HG03521 (cell line): ENCODE measurements around the gene TLX2.
A peak's percentile ranks its signal among the peaks of the same experiment; 100 is the strongest.
"Not testable (repeated sequence)": the region's sequence is repeated elsewhere in the genome, so short reads cannot be mapped to it uniquely, and the experiment has no call there.

Experiments
- ATAC-seq: cut with Tn5 transposase; IDR thresholded peaks from one replicate; pipeline ENCODE4 v1.9.1; 2021; ENCODE audit warnings: mild to moderate bottlenecking, moderate library complexity; ENCODE audit not compliant: unreplicated experiment

TLX2 gene

DNA sequence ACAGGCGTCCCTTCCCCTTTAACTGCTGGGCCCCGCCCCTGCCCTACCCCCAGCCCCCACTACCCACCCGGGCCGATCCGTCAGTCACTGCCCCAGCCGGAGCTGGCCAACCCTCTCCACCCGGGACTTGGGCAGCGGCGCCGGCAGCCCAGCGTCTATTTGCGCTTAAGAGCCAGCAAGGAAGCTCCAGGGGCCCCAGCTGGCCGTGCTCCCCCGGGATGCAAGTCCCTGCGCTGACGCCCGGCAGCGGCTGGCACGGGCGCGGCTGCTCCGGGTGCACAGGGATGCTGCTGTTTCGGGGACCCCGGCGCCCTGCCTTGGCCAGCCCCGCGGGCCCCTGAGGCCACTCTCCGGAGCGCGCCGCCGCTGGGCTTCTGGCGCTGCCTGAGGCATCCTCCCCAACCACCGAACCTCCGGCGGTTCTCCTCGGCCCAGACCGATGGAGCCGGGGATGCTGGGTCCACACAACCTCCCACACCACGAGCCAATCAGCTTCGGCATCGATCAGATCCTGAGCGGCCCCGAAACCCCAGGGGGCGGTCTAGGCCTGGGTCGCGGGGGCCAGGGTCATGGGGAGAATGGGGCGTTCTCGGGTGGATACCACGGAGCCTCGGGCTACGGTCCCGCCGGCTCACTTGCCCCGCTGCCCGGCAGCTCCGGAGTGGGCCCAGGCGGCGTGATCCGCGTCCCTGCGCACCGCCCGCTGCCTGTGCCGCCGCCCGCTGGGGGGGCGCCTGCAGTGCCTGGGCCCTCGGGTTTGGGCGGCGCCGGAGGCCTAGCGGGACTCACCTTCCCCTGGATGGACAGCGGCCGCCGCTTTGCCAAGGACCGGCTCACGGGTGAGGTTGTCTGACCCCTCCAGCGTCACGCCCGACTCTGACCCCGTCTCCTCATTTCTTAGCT lies at the start of gene TLX2:
Gene TLX2, plus strand, starts transcription at position 83 of the 903 bp plus-strand sequence. Its CDS starts 357 bp downstream, at position 440.
- no peak for ATAC-seq

DNA sequence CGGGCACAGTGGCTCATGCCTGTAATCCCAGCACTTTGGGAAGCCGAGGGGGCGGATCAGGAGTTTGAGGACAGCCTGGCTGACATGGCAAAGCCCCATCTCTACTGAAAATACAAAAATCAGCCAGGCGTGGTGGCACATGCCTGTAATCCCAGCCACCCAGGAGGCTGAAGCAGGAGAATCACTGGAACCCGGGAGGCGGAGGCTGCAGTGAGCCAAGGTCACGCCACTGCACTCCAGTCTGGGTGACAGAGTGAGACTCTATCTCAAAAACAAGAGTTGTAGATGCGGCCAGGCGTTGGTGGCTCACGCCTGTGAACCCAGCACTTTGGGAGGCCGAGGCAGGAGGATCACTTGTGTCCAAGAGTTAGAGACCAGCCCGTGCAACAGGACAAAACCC lies 43.5 kb upstream of the TLX2 start:
- not testable (repeated sequence) for ATAC-seq

DNA sequence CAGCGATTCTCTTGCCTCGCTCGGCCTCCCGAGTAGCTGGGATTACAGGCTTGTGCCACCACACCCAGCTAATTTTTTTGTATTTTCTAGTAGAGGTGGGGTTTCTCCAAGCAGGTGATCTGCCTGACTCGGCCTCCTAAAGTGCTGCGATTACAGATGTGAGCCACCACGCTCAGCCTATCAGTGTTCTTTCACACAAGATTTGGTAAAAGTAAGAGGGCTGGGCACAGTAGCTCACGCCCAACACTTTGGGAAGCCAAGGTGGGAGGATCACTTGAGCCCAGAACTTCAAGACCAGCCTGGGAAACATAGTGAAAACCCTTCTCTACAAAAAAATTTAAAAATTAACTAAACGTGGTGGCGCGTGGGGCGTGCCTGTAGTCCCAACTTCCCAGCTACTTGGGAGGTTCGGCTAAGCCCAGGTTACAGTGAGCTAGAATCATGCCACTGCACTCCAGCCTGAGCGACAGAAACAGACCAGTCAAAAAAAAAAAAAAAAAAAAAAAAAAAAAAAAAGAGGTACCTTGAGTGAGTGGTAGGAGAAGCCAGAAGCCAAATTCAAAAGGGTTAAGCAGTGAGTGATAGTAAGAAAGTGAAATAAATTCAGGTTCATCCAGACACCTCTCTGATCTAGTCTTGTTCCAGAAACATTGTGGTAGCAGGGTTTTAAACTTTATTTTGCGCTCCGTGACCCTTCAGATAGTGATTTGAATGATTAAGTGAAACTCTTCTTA lies 42.8 kb upstream of the TLX2 start:
- ATAC-seq = no peak

DNA sequence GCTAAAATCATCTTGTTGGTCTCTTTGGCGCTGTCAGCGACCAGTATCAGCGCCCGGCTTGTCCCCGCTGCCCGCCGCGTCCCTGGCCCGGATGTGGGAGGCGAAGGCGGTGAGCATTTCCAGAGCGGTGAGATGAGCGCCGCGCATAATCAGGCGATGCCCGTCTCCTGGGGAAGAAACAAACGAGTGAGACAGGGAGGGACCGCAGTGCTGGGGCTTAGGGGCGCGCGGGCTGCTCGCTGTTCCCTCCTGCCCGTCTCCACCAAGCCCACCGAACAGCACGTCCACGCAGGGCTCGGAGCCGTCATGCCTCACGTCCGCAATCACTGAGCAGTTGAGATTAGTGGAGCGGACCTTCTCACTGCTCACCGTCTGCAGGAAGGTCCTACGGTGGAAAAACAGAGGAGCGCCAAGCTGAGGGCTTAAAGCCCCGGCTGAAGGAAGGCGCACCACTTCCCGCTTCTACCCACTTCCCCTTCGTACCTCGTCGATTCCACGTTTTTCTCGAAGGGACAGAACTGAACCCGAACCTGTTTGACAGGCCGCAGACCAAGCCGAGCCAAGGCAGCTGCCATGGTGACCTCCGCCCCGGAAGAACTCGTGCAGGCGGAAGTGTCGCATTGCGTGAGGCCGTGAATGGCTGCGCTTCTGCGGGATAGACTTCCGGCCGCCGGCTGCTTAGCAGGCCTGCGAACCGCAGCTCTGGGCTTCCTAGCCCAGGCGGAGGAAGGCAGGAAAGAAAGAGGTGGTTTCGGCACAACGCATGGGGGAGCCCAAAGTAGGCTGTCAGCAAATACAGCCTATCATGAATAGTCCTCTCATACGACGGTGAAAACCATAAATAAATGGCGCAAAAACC lies 41.9 kb upstream of the TLX2 start, which contains the start of gene MRPL53:
Gene MRPL53, minus strand, starts transcription at position 595 of the 859 bp plus-strand sequence. Its CDS starts 20 bp downstream, at position 575.
- peak; percentile 82 for ATAC-seq

DNA sequence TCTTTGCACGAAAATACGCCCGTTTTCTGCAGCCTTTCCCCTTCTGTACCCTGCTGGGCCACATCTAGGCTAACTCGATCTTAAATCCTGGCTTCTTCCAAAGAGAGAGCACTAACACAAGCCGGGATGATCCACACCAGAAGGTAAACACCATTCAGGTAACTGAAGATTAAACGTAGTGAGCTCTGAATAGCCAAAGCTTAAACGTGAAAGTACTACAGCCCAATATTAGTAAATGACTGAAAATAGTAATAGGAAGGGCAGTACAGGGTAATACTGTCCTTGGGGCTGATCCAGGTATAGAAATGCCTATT lies 41.3 kb upstream of the TLX2 start:
- ATAC-seq = no peak

DNA sequence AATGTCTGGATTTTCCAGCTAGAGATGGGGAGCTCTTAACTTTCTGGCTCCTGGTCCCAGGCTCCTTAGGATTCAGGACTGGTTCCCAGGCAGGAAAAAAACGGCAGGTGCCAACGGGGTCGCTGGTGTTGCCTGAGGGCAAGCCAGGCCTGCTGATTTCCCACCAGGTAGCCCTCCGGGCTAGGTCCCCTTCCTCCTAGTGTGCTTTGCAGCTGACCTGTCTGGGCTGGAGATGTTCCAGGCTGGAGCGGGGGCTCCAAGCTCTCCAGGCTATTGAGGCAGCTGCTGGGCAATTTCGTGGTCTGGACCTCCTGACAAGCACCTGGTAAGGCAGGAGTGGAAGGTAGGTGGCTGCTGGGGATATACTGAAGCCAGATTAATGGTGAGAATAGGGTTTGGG lies 39.8 kb upstream of the TLX2 start:
- ATAC-seq = no peak

DNA sequence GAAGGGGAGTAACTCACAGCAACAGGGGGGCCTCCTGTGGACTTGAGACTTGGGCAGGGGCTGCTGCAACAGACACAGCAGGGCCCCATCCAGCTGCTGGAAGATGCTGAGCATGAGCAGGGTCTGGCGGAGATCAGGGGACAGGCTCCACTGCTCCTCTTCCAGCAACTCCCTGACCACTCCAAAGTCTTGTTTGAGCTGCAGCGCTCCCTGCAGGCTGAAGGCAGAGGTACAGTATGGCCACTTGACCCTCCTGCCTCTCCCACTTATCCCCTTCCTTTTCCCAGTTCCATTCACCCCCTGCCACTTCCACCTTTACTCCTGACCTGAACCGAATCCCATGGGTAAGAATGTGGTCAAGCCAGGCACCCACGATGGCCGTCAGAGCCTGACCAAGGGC lies 39.4 kb upstream of the TLX2 start:
- no peak for ATAC-seq

DNA sequence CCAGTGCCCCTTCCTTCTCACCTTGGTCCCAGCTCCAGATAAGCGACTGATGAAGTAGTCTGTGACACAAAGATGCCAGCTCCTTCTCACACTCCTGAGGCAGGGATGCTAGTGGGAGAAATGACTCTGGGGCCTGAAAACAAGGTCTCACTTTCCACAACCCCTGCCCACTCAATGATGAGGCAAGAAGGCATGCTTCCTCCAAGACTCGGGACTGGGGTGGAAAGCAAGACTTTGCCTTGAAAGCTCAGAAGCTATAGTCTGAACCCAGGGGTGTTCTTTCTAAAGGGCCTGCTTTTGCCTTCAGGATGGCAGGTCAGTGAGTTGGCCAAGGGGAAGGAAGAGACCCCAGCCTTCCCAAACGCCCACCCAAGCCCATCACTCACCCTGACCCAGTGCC lies 32.8 kb upstream of the TLX2 start:
- no peak for ATAC-seq

DNA sequence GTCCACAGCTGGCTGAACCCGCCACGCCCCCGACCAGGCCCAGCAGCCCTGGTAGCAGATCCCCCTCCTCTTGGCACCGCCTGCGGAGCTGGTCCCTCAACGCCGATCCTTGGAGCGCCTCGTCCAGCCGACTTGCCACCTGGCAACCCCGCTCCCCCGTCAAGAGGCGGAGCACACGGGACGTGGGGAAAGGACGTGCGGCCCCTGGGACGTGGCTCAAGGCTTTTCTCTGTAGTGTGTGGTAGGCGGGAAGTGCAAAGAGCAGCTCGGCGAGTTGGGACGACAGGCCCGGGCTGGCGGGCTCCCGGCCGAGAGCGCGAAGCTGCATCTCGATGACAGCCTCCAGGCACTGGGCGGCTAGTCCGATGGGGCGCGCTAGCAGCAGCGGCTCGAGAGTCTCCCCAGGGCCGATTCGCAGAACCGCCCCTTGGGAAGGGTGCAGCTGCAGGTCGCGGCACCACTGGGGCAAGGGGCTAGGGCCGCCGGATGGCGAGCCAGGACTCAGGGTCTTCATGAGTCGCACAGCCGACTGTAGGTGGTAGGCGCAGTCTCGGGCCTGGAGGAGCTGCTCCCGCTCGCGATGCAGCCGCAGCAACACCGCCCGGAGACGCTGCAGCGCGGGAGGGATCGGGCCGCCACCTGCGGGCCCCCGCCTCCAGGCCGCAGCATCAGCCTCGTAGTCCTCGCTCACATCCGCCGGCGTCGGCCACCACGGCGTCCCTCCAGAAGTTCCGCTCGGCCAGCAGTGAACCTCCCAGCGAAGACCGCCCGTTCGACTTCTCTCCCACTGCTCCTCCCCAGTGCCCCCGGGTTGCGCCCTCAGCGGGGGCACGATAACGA lies 32.1 kb upstream of the TLX2 start:
- ATAC-seq = peak; percentile 37

DNA sequence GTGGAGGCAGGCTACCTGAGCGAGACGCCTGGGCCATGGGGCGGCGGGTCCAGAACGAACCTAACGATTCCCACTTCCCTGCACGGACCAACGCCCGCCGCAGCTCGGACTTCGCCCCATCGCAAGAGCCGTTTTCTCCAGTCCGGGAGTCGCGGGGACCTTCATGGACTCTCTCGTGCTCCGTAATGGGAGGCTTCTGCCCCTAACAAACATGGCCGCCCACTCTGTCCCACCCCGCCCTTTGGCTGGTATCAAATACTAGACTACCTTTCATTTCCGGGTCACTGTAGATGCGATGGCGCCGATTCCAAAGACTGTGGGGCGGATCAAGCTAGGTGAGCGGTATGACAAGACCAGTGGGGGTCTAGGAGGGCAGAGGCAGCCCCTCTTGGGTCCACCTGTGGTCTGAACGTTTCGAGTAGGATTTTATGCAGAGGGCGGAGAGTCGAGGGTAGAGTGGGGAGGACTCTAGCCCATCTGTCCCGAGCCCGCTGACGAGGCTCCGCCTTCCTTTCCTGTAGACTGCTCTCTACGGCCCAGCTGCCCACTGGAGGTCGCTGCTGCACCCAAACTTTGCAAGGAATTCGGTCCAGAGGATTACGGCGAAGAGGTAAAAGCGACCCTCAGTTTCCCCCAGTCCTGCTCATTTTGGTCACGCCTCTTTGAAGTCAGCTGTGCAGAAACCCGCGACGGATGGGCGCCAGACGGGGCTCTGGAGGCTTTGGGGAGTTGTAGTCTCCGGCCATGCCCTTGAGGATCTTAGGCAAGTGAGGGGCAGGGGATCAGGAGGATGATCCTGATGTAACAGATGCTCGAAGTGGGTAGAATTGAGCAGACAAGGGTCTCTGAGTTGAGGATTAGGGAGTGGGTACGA lies 31.2 kb upstream of the TLX2 start, which contains the start of the genes CCDC142 and TTC31:
Gene CCDC142, minus strand, starts transcription at position 198 of the 874 bp plus-strand sequence. Its CDS starts 161 bp downstream, at position 37.
Gene TTC31, plus strand, starts transcription at position 281 of the 874 bp plus-strand sequence. Its CDS starts 15 bp downstream, at position 296.
- ATAC-seq = peak; percentile 74

DNA sequence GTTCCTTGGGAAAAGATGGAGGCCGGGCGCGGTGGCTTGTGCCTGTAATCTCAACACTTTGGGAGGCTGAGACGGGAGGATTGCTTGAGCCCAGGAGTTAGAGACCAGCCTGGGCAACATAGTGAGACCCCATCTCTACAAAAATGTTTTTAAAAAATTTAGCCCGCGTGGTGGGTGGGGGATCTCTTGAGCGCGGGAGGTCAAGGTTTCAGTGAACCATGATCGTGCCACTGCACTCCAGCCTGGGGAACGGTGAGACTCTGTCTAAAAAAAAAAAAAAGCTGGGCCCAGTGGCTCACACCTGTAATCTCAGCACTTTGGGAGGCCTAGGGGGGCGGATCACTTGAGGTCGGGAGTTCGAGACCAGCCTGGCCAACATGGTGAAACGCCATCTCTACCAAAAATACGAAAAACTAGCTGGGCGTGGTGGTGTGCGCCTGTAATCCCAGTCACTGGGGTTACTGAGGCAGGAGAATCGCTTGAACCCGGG lies 30.5 kb upstream of the TLX2 start:
- not testable (repeated sequence) for ATAC-seq

DNA sequence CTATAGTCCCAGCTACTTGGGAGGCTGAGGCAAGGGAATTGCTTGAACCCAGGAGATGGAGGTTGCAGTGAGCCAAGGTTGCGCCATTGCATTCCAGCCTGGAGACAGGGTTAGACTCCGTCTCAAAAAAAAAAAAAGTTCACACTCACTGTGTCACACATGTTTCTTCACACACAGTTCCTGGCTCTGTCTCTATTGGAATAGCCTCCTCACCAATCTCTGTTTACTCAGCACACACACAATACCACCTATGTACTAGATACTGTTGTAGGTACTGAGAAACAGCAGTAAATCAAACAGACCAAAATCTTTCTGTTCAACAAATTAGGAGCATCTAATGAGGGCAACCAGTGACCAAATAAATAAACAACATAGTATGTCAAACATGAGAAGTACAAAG lies 28.1 kb upstream of the TLX2 start:
- ATAC-seq = no peak

DNA sequence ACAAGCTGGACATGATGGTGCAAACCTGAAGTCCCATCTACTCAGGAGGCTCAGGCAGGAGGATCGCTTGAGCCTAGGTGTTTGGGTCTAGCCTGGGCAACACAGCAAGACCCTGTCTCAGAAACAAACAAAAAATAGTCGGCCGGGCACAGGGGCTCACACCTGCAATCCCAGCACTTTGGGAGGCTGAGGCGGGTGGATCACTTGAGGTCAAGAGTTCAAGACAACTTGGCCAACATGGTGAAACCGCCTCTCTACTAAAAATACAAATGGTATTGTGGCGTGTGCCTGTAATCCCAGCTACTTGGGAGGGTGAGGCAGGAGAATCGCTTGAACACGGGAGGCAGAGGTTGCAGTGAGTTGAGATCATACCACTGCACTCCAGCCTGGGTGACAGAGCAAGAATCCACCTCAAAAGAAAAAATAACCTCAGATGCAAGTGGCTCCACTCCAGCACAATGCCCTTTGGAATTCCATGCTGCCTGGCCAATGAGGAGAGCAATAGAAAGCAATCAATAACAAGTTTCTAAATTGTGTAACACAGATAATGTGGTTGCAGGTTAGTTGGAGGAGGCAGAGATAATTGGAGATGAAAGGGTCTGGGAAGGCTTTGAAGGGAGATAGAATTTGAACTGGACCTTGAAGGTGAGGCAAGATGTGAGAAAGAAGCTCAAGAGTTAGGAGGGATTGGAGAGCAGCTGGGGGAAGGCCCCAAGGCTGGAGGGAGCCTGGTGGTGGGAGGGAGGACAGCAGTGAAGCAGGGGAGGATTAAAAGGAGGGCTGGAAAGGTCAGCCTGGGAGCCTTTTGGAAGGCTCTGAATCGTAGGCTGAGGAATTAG lies 25.4 kb upstream of the TLX2 start:
- no peak for ATAC-seq

DNA sequence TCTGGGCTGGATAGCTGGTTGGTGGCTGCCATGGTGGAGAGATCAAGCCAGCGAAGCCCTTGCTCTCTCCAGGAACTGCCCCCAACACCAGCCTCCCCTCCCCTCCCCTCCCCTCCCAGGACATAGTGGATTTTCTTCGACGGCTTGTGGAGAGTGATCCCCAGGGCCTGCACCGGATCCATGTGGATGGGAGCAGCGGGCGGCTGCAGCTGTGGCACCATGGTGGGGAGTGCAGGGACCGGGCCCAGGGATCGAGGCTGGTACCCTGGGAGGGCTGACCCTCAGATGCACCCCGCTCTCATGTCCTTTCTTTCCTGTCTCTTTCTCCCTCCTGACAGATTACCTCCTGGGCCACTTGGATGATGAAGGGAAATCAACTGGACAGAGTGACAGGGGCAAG lies 24.3 kb upstream of the TLX2 start:
- no peak for ATAC-seq

DNA sequence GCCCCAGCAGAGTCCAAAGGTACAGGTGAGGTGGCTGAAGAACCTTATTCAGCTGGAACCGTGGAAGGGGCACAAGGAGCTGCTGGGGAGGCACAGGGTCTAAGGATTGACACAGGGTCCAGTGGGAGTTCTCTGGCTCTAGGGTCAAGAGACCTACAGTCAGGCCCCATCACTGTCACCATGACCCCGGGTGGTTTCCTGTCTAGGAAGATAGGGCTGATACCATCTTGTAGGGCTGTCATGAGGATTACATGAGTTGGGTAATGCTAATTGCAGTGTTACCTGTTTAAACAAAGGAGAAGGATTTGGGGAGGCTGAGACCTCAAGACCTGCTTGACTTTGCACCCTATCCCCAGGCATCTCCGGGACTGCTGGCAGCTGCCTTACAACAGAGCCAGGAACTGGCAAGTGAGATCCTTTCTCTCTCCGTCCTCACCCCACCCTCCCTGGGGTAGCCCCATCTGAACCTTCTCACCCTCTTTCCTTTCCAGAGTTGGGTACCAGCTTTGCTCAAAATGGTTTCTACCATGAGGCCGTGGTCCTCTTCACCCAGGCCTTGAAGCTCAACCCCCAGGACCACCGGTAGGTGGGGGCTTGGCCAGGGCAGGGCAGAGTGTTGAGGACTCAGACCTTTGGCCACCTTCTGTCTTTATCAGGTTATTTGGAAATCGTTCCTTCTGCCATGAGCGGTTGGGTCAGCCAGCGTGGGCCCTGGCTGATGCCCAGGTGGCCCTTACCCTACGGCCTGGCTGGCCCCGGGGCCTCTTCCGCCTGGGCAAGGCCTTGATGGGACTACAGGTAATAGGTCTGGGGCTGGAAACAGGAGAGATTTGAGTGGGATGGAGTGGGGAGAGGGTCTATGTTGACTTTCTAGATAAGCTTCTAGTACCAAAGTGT lies 22.4 kb upstream of the TLX2 start:
- no peak for ATAC-seq

DNA sequence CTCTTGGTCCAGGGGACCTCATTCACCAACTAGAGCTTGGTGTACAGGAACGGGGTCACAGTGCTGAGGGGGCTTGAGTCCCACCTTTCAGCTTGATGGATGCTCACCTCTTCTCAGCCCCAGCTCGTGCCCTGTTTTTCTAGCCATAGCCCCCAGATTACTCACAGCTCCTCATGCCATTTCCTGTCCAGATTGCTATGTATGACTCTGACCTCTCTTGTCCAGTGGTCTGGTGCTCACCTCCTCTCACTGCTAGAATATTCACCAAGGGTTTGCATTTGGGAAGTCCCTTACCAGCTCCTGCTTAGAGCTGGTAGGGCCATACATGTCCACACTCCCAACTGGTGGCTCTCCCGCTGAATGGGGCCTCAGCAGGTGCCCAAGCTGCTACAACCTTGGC lies 20.7 kb upstream of the TLX2 start:
- ATAC-seq = no peak

DNA sequence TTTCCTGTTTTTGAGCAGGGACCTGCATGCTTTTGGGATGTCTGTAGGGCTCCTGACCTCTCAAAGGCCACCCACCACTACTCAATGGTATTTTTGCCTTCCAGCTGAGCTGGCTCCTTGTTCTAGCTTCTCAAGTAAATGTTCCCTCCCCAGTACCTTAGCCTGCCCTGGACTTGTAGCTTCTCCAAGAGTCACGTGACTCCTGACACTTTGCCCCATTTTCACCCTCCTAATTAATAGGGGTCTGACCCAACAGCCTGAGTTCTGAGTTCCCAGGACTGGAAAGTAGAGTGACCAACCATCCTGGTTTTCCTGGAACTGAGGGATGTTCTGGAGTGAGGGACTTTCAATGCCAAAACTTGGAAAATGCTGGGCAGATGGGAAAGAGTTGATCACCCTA lies 18.8 kb upstream of the TLX2 start:
- ATAC-seq = no peak
